Natural killer cell (primary cell): ENCODE measurements around the gene DOHH. TPM values are rescaled to one million over a fixed set of nuclear protein-coding genes. Genes with fewer than 3 reads are reported as not detected.
A peak's percentile ranks its signal among the peaks of the same experiment; 100 is the strongest.

Experiments
- ATAC-seq, 3 donors: fragments of 150-1000 bp in 2 of 3; fragments of 200-7000 bp in 1 of 3; cut with Tn5 transposase; 1 replicate in 1 of 3; 2 replicates in 2 of 3; pipeline ENCODE4 v1.10.0; 2021; ENCODE audit warnings: mild to moderate bottlenecking in 2 of 3, moderate library complexity in 2 of 3
- DNase-seq, 2 donors: peaks; one replicate each; pipeline versions ENCODE4 v3.0.0 to v3.0.0-alpha.2; 2013 to 2021; ENCODE audit warnings: mixed read lengths in 1 of 2
- H3K27ac ChIP-seq: one replicate; pipeline ENCODE4 v1.5.1; 2013; ENCODE audit warnings: mild to moderate bottlenecking, low read length
- H3K27me3 ChIP-seq: one replicate; pipeline ENCODE4 v1.6.1; 2013; ENCODE audit warnings: low read length; ENCODE audit not compliant: control insufficient read depth, insufficient read depth
- H3K36me3 ChIP-seq: one replicate; pipeline ENCODE4 v1.6.1; 2013; ENCODE audit warnings: low read length; ENCODE audit not compliant: control insufficient read depth, insufficient read depth
- H3K4me1 ChIP-seq: one replicate; pipeline ENCODE4 v1.6.1; 2013; ENCODE audit warnings: low read length; ENCODE audit not compliant: control insufficient read depth, insufficient read depth
- H3K4me3 ChIP-seq: one replicate; pipeline ENCODE4 v1.5.1; 2013; ENCODE audit warnings: low read length
- H3K9me3 ChIP-seq: one replicate; pipeline ENCODE4 v1.6.1; 2013; ENCODE audit warnings: low read length; ENCODE audit not compliant: control insufficient read depth, insufficient read depth
- H3K27ac Mint-ChIP-seq, 2 donors: one replicate each; pipeline ENCODE4 v1.8.0; 2022; ENCODE audit warnings: mild to moderate bottlenecking in 2 of 2, mixed read lengths in 2 of 2, moderate library complexity in 1 of 2
- H3K27me3 Mint-ChIP-seq, 2 donors: one replicate each; pipeline ENCODE4 v1.8.0; 2022; ENCODE audit warnings: low read depth in 2 of 2, mixed read lengths in 2 of 2
- H3K36me3 Mint-ChIP-seq: one replicate; pipeline ENCODE4 v1.8.0; 2022; ENCODE audit warnings: mixed read lengths
- H3K4me1 Mint-ChIP-seq, 2 donors: one replicate each; pipeline ENCODE4 v1.8.0; 2022; ENCODE audit warnings: mixed read lengths in 2 of 2
- H3K4me3 Mint-ChIP-seq: one replicate; pipeline ENCODE4 v1.8.0; 2022; ENCODE audit warnings: mild to moderate bottlenecking, moderate library complexity, mixed read lengths
- H3K9me3 Mint-ChIP-seq, 2 donors: one replicate each; pipeline ENCODE4 v1.8.0; 2022; ENCODE audit warnings: mixed read lengths in 2 of 2
- CTCF ChIP-seq: fragments of 200-600 bp; IDR thresholded peaks from one replicate; pipeline ENCODE4 v1.8.0; 2022; ENCODE audit warnings: antibody characterized with exemption
- WGBS: methylation state at CpG from one replicate; pipeline ENCODE4 v1.1.7; 2013; ENCODE audit warnings: missing lambda C conversion rate; ENCODE audit not compliant: insufficient coverage; 5-methylcytosine and 5-hydroxymethylcytosine counted together
- intact Hi-C: fragments of 100-400 bp; cut with micrococcal nuclease; formaldehyde crosslinking; loops from one replicate; pipeline ENCODE4 v1.14.2; 2022
- total RNA-seq, 4 donors: library from RNA; stranded (reverse); fragments of 120-200 nt in 1 of 4; gene quantifications; one replicate each; pipeline versions ENCODE4 v1.2.3 to v1.2.4, GENCODE V29; 2013 to 2022

DOHH gene
- total RNA-seq, 3 donors from 2014 or later (not counting 1 experiment from before 2014, with no cell fraction given), result 4.5 to 5.9 (median 4.6) TPM

DNA sequence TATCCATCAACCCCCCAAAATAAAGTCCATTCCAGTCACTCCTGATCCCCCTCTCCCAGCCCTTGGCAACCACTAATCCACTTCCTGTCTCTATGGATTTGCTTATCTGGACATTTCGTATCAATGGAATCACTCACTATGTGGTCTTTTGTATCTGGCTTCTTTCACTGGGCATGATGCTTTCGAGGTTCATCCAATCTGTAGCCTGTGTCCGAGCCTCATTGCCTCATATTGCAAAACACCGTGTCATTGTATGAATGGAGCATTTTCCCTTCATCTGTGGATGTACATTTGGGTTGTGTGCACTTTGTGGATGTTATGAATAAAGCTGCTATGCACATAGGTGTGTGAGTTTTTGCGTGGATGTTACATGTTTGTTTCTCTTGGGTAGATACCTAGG is 4.3 kb upstream of the DOHH start:
- H3K4me3 Mint-ChIP-seq, result no peak overlapping the region
- ATAC-seq, result no peak
- peaks cover 48 to 49% of the 10 kb centered on the region in 2 donors for H3K4me1 Mint-ChIP-seq

DNA sequence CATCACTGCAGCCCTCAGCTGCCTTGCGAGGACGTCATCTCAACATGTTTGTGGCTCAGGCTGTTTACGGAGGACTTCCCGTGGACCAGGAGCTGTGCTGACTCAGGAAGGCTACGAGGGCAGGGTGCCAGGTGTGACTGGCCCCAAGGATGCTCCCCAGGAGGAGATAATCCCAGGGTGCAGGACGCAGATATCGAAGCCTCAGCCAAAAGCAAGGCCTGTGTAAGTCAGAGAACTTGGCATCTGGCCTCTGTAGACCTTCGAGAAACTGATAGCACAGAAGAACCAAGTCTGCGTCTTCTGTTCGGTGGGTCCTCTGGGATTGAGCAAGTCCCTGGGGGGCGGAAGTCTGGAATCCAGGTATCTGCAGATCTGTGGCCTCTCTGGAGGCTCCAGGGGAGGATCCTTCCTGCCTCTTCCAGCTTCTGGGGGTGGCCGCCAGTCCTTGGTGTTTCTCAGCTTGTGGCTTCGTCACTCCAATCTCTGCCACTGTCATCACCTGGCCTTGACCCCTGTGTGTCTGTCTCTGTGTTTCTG is 2.6 kb upstream of the DOHH start:
- Histone ChIP-seq H3K36me3 (no peaks in the 10 kb centered on the region), H3K27me3 (no peaks in the 10 kb centered on the region), H3K9me3 (no peaks in the 10 kb centered on the region), H3K4me1 (peaks cover 39% of the 10 kb centered on the region), H3K4me3 (no peak overlapping the region), H3K27ac (no peak overlapping the region)
- H3K36me3 Mint-ChIP-seq, result no peaks in the 10 kb centered on the region
- H3K27ac Mint-ChIP-seq, result peak overlapping the region in 1 of 2 donors; percentile 98
- ATAC-seq (no peak), DNase-seq (no peak)
- no peaks in the 10 kb centered on the region for H3K9me3 Mint-ChIP-seq
- H3K4me1 Mint-ChIP-seq, result peaks cover 34 to 42% of the 10 kb centered on the region in 2 donors
- whole genome bisulfite sequencing, result 89% methylated on average over 13 of the region's 13 CpGs
- no peak overlapping the region for H3K4me3 Mint-ChIP-seq
- no peak for TF ChIP-seq CTCF
- intact Hi-C loops, result no loop called here
- H3K27me3 Mint-ChIP-seq, result no peaks in the 10 kb centered on the region

More for the DNA sequence above, 4.3 kb upstream of the DOHH start:
- Mint-ChIP-seq H3K36me3 (no peaks in the 10 kb centered on the region), H3K9me3 (no peaks in the 10 kb centered on the region), H3K27me3 (no peaks in the 10 kb centered on the region), H3K27ac (peak overlapping the region; percentile 97 to 98)
- no peak for TF ChIP-seq CTCF
- Histone ChIP-seq H3K36me3 (no peaks in the 10 kb centered on the region), H3K9me3 (no peaks in the 10 kb centered on the region), H3K27me3 (no peaks in the 10 kb centered on the region), H3K4me1 (peaks cover 53% of the 10 kb centered on the region), H3K27ac (no peak overlapping the region), H3K4me3 (no peak overlapping the region)
- intact Hi-C loops, result no loop called here
- 95% methylated on average over 5 of the region's 5 CpGs for WGBS
- DNase-seq, result no peak

- ATAC-seq, result no peak
- Histone ChIP-seq H3K36me3 (no peaks in the 10 kb centered on the region), H3K9me3 (no peaks in the 10 kb centered on the region), H3K4me3 (no peak overlapping the region), H3K4me1 (peaks cover 27% of the 10 kb centered on the region), H3K27ac (no peak overlapping the region), H3K27me3 (no peaks in the 10 kb centered on the region)
- no peak for DNase-seq
- Mint-ChIP-seq H3K4me1 (peaks cover 24 to 37% of the 10 kb centered on the region in 2 donors), H3K36me3 (no peaks in the 10 kb centered on the region), H3K27me3 (no peaks in the 10 kb centered on the region), H3K27ac (no peak overlapping the region), H3K4me3 (no peak overlapping the region), H3K9me3 (no peaks in the 10 kb centered on the region)
- 98% methylated on average over 3 of the region's 3 CpGs for WGBS
- no peak for TF ChIP-seq CTCF
- intact Hi-C loops, result no loop called here
These were observed 1.3 kb upstream of the DOHH start for GRCh38 chr19:3501780-3502179.
